GM13976 (cell line): ENCODE results near the gene ZNF367.

Source experiments
- DNase-seq: peaks from one replicate; pipeline ENCODE4 v3.0.0; 2012; ENCODE audit warnings: low spot score
- in situ Hi-C: fragments of 300-500 bp; cut with MboI; formaldehyde crosslinking; loops from one replicate; pipeline ENCODE4 v1.12.0; 2022; ENCODE audit warnings: low sequenced_read_pairs, mixed read lengths, inconsistent platforms; ENCODE audit not compliant: unreplicated experiment
- TF ChIP-seq, protein P1 (sequence below): IDR thresholded peaks from 2 replicates; pipeline ENCODE4 v1.5.1; 2012; ENCODE audit warnings: borderline replicate concordance, mild to moderate bottlenecking; ENCODE audit not compliant: insufficient read depth; ENCODE audit errors: extremely low read depth, missing control alignments, control extremely low read depth

The ZNF367 gene

DNA sequence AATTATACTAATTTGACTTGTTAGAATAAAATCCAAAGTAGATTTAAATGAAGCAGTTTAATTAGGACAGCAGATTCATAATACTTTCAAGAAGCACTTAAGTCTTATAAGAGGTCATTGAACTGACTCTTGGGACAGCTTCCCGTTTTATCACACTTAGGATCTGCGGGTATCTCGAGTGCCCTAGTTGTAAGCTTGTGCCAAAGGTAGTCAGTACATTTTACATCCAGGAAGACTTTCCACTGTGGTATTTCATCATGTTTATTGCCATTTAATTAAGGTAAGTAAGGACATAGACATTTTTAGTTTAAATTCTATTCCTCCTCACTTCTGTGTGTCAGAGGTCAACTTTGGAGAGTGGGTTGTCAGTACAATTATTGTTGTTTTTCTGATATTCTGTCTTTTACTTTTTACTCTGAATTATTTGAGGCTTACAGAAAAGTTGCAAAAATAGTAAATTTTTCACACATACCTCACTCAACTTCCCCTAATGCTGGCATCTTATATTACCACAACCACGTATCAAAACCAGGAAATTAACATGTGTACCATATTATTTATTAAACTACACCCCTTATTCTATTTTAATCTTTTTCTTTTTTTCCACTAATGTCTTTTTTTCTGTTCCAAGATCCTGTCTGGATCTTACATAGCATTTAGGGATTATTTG lies 7.5 kb upstream of the ZNF367 start:
- TF ChIP-seq, protein P1, sequence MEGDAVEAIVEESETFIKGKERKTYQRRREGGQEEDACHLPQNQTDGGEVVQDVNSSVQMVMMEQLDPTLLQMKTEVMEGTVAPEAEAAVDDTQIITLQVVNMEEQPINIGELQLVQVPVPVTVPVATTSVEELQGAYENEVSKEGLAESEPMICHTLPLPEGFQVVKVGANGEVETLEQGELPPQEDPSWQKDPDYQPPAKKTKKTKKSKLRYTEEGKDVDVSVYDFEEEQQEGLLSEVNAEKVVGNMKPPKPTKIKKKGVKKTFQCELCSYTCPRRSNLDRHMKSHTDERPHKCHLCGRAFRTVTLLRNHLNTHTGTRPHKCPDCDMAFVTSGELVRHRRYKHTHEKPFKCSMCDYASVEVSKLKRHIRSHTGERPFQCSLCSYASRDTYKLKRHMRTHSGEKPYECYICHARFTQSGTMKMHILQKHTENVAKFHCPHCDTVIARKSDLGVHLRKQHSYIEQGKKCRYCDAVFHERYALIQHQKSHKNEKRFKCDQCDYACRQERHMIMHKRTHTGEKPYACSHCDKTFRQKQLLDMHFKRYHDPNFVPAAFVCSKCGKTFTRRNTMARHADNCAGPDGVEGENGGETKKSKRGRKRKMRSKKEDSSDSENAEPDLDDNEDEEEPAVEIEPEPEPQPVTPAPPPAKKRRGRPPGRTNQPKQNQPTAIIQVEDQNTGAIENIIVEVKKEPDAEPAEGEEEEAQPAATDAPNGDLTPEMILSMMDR = no peak
- DNase-seq = no peak
- in situ Hi-C loops = no loop called here

DNA sequence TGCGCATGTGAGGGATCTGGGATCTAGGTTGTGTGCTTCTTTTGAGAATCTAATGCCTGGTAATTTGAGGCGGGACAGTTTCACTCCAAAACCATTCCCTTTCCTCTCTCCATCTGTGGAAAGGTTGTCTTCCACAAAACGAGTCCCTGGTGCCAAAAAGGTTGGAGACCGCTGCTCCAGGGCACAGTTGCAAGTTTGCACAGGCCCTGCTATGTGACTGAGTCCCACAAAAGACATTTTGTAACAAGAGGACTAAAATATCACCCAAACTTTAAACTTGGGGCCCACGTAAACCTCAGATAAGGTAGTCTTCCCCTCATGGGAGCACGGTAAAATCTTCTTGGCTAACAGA lies 5.8 kb upstream of the ZNF367 start:
- in situ Hi-C loops = no loop called here
- no peak for DNase-seq
- TF ChIP-seq, protein P1 = no peak

DNA sequence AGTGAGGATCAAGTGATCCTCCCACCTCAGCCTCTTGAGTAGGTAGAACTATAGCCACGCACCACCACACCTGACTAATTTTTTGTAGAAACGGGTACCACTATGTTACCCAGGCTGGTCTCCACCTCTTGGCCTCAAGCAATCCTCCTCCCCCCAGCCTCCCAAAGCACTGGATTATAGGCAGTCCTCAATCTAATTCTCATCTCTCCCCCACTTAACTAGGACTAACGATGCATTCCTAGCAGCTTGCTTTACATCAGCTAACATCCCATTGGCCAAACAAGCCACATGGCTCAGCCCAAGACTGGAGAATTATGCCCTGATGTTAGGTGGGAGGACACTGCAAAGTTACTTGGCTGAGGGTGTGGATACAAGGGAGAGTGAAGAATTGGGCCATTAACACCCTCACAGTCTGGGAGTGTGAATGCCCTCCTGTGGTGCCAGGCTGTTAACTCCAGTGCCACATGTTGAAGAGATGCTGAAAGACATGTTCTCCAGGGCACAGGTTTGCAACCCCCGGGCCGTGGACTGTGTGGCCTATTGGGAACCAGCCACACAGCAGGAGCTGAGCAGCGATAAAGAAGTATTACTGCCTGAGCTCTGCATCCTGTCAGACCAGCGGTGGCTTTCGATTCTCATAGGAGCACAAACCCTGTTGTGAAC lies 5.3 kb upstream of the ZNF367 start:
- in situ Hi-C loops = no loop called here
- no peak for DNase-seq
- TF ChIP-seq, protein P1 = no peak

DNA sequence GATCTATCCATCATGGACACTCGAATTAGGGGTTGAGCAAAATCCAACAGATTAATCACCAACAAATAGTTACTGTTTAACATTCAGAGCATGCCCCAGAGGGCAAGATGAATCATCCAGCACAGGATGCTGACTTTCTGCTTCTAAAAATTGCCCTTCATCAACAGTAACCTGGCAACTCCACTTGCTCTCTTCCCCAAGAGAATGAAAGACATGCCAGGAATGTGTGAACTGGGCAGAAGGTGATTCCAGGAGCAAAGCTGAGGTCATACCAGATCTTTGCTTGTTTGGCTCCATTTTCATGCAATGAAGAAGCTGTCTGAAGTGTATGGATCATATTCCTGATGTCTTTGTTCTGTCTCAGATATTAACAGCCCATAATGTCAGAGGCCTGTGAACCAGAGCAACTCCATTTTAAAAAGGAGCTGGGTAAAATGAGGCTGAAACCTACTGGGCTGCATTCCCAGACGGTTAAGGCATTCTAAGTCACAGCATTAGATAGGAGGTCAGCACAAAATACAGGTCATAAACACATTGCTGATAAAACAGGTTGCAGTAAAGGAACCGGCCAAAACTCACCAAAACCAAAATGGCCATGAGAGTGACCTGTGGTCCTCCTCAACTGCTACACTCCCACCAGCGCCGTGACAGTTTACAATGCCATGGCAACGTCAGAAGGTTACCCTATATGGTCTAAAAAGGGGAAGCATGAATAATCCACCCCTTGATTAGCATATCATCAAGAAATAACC lies 2.5 kb upstream of the ZNF367 start:
- DNase-seq = no peak
- TF ChIP-seq, protein P1 = no peak
- in situ Hi-C loops = no loop called here

DNA sequence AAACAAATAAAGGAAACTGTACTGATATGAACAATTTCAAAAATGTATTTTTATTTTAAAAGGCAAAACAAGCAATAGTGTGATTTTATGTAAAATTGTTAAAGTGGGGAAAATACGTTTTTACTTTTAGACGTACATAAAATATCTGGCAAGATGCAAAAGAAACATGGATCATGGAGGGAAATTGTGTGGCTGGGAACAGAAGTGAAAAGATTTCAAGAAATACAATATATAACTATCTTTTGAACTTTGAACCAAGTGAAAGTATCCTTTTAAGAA lies 1.5 kb upstream of the ZNF367 start:
- in situ Hi-C loops = no loop called here
- TF ChIP-seq, protein P1 = no peak
- DNase-seq = no peak

DNA sequence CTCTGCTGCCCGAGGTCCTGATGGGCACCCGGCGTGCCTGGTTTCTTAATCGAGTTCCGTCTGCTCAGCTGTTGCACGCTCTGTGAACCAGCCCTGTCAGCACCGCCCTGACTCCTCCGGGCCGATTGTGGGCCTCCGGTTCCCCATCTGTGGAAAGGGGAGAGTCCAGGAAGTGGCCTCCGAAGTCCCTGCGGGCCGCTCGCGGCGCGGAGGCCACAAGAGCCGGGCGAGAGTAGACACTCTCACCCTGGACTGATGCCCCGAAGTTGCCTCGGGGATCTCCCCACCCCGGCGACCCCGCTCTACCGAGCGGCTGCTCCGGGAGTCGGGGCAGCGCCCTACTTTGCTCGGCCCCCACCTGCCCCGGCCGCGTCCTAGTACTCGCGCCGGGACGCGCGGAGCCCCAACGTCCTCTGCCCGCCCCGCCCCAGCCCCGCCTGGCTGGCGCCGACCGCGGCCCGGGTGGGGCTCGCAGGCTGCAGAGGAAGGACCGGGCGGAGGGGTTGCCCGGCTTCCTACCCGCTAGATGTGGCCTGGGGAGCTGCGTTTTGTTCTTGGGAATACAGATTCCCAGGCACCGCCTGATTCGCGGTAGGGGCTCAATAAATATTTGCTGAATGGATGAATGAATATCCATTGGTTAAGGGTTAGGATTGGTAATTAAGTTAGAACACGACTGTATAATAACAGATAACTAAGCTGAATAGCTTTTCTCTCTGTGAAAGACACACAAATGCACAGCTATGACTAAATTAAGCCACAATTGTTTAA lies 935 bp upstream of the ZNF367 start:
- TF ChIP-seq, protein P1 = no peak
- peak; percentile 74 for DNase-seq
- in situ Hi-C loops = no loop called here
